K562 (cell line): ENCODE data around the gene RABGAP1L. TPM values are rescaled to one million over a fixed set of nuclear protein-coding genes. Genes with fewer than 3 reads are reported as not detected.

Experiments used
- ATAC-seq: fragments of 200-7000 bp; cut with Tn5 transposase; 3 replicates; pipeline ENCODE4 v1.9.1; 2020; ENCODE audit warnings: moderate library complexity
- BruUV-seq: library from RNA; stranded (reverse); fragments of 400-500 nt; replicated peaks from 2 replicates; lab custom pipeline; 2021; lab: Mats Ljungman, UMichigan
- CTCF ChIA-PET: fragments of 300-600 bp; formaldehyde crosslinking; extraction: SDS; loops from one replicate; lab custom pipeline; 2021; ENCODE audit warnings: low intra/inter-chr PET ratio; lab: Yijun Ruan, JAX
- POLR2A ChIA-PET: fragments of 300-600, 350-650 bp; sonication (Branson Sonifier 250); formaldehyde crosslinking; extraction: SDS; loops from one replicate; lab custom pipeline; 2021; ENCODE audit warnings: antibody characterized with exemption, inconsistent platforms; lab: Yijun Ruan, JAX
- DNase-seq, 4 experiments: peaks; one replicate each; pipeline versions ENCODE4 v3.0.0 to v3.0.0-alpha.2; 2011 to 2018; ENCODE audit warnings: low spot score in 3 of 4, mixed read lengths in 3 of 4; ENCODE audit errors: extremely low read depth in 1 of 4
- FAIRE-seq: peaks from 2 replicates; lab custom pipeline; 2011; peaks lifted over from hg19 to GRCh38; lab: Jason Lieb, UNC
- H2AFZ ChIP-seq: 2 replicates; pipeline ENCODE4 v1.6.0; 2011; ENCODE audit warnings: low read depth, low read length, control low read depth, inconsistent platforms
- H3K27ac ChIP-seq: fragments of 200-600 bp; 3 replicates; pipeline ENCODE4 v1.8.0; 2011; ENCODE audit warnings: low read depth, mild to moderate bottlenecking, control low read depth, inconsistent platforms, low read length, moderate library complexity, mixed read lengths; ENCODE audit errors: extremely low read depth
- H3K27me3 ChIP-seq, 2 experiments: fragments of 300-600 bp in 1 of 2; 2 replicates in 1 of 2; 3 replicates in 1 of 2; pipeline versions ENCODE4 v1.6.0 to v1.8.0; 2011; ENCODE audit warnings: inconsistent platforms in 2 of 2, low read length in 2 of 2, mild to moderate bottlenecking in 1 of 2, mixed read lengths in 1 of 2, moderate library complexity in 1 of 2; ENCODE audit not compliant: control insufficient read depth in 2 of 2, insufficient read depth in 2 of 2
- H3K36me3 ChIP-seq: fragments of 300-600 bp; 3 replicates; pipeline ENCODE4 v1.8.0; 2011; ENCODE audit warnings: mild to moderate bottlenecking, low read length, inconsistent platforms; ENCODE audit not compliant: control insufficient read depth, insufficient read depth
- H3K4me1 ChIP-seq, 2 experiments: fragments of 200-600 bp in 1 of 2; replicated peaks in 1 of 2; 2 replicates in 1 of 2; 3 replicates in 1 of 2; pipeline versions ENCODE4 v1.5.1 to v1.8.0; 2011; ENCODE audit warnings: inconsistent platforms in 2 of 2, low read length in 2 of 2, mild to moderate bottlenecking in 1 of 2, mixed read lengths in 1 of 2, moderate library complexity in 1 of 2; ENCODE audit not compliant: control insufficient read depth in 2 of 2, insufficient read depth in 2 of 2
- H3K4me2 ChIP-seq: 2 replicates; pipeline ENCODE4 v1.6.1; 2011; ENCODE audit warnings: low read length, control low read depth, inconsistent platforms, mixed read lengths; ENCODE audit not compliant: insufficient read depth
- H3K4me3 ChIP-seq: fragments of 200-600 bp; sonication (generic), shearing (Covaris generic); 2 replicates; pipeline ENCODE4 v1.5.1; 2016; ENCODE audit warnings: control low read depth, inconsistent platforms
- H3K79me2 ChIP-seq: fragments of 200-600 bp; 3 replicates; pipeline ENCODE4 v1.8.0; 2011; ENCODE audit warnings: low read length, inconsistent platforms; ENCODE audit not compliant: control insufficient read depth, insufficient read depth
- H3K9ac ChIP-seq, 2 experiments: 2 replicates each; pipeline versions ENCODE4 v1.6.0 to v1.6.1; 2011; ENCODE audit warnings: low read depth in 2 of 2, low read length in 2 of 2, control low read depth in 1 of 2, inconsistent platforms in 1 of 2, mild to moderate bottlenecking in 1 of 2, mixed read lengths in 1 of 2; ENCODE audit not compliant: insufficient read depth in 1 of 2
- H3K9me1 ChIP-seq: one replicate; pipeline ENCODE4 v1.6.0; 2011; ENCODE audit warnings: inconsistent platforms, mild to moderate bottlenecking, low read length, moderate library complexity; ENCODE audit not compliant: control insufficient read depth, insufficient read depth
- H3K9me3 ChIP-seq: replicated peaks from 2 replicates; pipeline ENCODE4 v1.5.1; 2011; ENCODE audit warnings: low read depth, low read length, inconsistent platforms; ENCODE audit not compliant: control insufficient read depth, insufficient read depth
- H4K20me1 ChIP-seq: replicated peaks from 2 replicates; pipeline ENCODE4 v1.6.1; 2011; ENCODE audit warnings: low read length, inconsistent platforms, mixed read lengths; ENCODE audit not compliant: control insufficient read depth, insufficient read depth
- CEBPG ChIP-seq, 3 experiments: fragments of 200-800 bp in 1 of 3; sonication (Bioruptor generic) in 1 of 3; sonication (generic) in 1 of 3; formaldehyde crosslinking in 1 of 3; IDR thresholded peaks in 2 of 3; conservative IDR thresholded peaks in 1 of 3; 2 replicates each; pipeline versions ENCODE4 v1.6.1 to v1.8.0; 2016 to 2022; ENCODE audit warnings: missing compliant biosample characterization in 2 of 3, missing genetic modification characterization in 2 of 3, mild to moderate bottlenecking in 1 of 3, missing genetic modification reagents in 1 of 3
- HDGF ChIP-seq: fragments of 450-650 bp; IDR thresholded peaks from 2 replicates; pipeline ENCODE4 v1.6.1; 2016
- MCM2 ChIP-seq: fragments of 450-650 bp; IDR thresholded peaks from 2 replicates; pipeline ENCODE4 v1.6.1; 2017; ENCODE audit warnings: low read depth, mild to moderate bottlenecking
- NCOA6 ChIP-seq: fragments of 450-650 bp; IDR thresholded peaks from 2 replicates; pipeline ENCODE4 v1.6.1; 2017; ENCODE audit warnings: mild to moderate bottlenecking
- POLR2AphosphoS2 ChIP-seq: IDR thresholded peaks from 2 replicates; pipeline ENCODE4 v1.6.1; 2012; ENCODE audit warnings: low read length, improper control_type of control experiment
- PPARD ChIP-seq: fragments of 250-450 bp; sonication (Bioruptor Pico); IDR thresholded peaks from 2 replicates; pipeline ENCODE4 v1.8.0; 2022; ENCODE audit warnings: inconsistent platforms, mild to moderate bottlenecking, moderate library complexity
- RBM39 ChIP-seq: fragments of 200-400 bp; formaldehyde crosslinking; optimal IDR thresholded peaks from 2 replicates; pipeline ENCODE3; 2018; ENCODE audit warnings: low read depth, low read length
- SRF ChIP-seq, 2 experiments: fragments of 250-450, 450-650 bp in 1 of 2; sonication (Bioruptor Pico) in 1 of 2; sonication (generic) in 1 of 2; formaldehyde crosslinking; IDR thresholded peaks; 2 replicates each; pipeline versions ENCODE4 v1.5.0 to v1.5.1; 2020 to 2022; ENCODE audit warnings: mild to moderate bottlenecking in 1 of 2, missing genetic modification reagents in 1 of 2
- STAT6 ChIP-seq: sonication (generic); formaldehyde crosslinking; IDR thresholded peaks from 2 replicates; pipeline ENCODE4 v1.8.1; 2023; ENCODE audit warnings: mild to moderate bottlenecking, missing genetic modification reagents
- TAF15 ChIP-seq: fragments of 200-400 bp; formaldehyde crosslinking; IDR thresholded peaks from 2 replicates; pipeline ENCODE4 v1.6.1; 2017; ENCODE audit warnings: mild to moderate bottlenecking, low read depth, low read length, moderate library complexity
- TCF7 ChIP-seq: sonication (generic); IDR thresholded peaks from 2 replicates; pipeline ENCODE4 v1.6.1; 2016; ENCODE audit warnings: antibody characterized with exemption, borderline replicate concordance
- ZBTB34 ChIP-seq: fragments of 250-450 bp; sonication (Bioruptor Pico); IDR thresholded peaks from 2 replicates; pipeline ENCODE4 v1.8.0; 2021; ENCODE audit warnings: mild to moderate bottlenecking, moderate library complexity
- ZNF445 ChIP-seq: fragments of 250-450 bp; sonication (Bioruptor Pico); IDR thresholded peaks from 2 replicates; pipeline ENCODE4 v1.4.0; 2020; ENCODE audit warnings: low read depth, mild to moderate bottlenecking, moderate library complexity
- ZNF507 ChIP-seq: conservative IDR thresholded peaks from 2 replicates; pipeline ENCODE4 v1.6.1; 2017; ENCODE audit warnings: missing genetic modification characterization, missing compliant biosample characterization
- ZNF740 ChIP-seq, 3 experiments: fragments of 200-800 bp in 1 of 3; sonication (Bioruptor generic) in 1 of 3; sonication (generic) in 1 of 3; formaldehyde crosslinking in 1 of 3; IDR thresholded peaks; 2 replicates each; pipeline versions ENCODE4 v1.6.1 to v1.8.0; 2016 to 2022; ENCODE audit warnings: mild to moderate bottlenecking in 2 of 3, missing compliant biosample characterization in 2 of 3, missing genetic modification characterization in 2 of 3, missing genetic modification reagents in 1 of 3
- WGBS: fragments of 100-300 bp; shearing (Covaris generic); methylation state at CpG from one replicate; pipeline ENCODE4 v1.1.6; 2016; ENCODE audit warnings: low coverage, mixed read lengths; ENCODE audit not compliant: insufficient coverage; ENCODE audit errors: missing lambda C conversion rate; 5-methylcytosine and 5-hydroxymethylcytosine counted together
- in situ Hi-C: fragments of 300-500 bp; cut with MboI; formaldehyde crosslinking; loops from 4 replicates; pipeline ENCODE4 v1.15.0; 2018; ENCODE audit warnings: inconsistent platforms, mixed read lengths
- intact Hi-C: fragments of 100-400 bp; cut with micrococcal nuclease; formaldehyde crosslinking; loops from 2 replicates; pipeline ENCODE4 v1.14.2; 2022
- polyA plus RNA-seq, 8 experiments: library from polyadenylated mRNA; depleted of rRNA in 4 of 8; stranded (reverse) in 5 of 8; unstranded in 3 of 8; fragments of >200 nt; fragmentation: Nextera tagmentation in 2 of 8; fragmentation: Illumina TruSeq in 1 of 8; extraction: Ambion mirVana in 2 of 8; extraction: Trizol in 1 of 8; gene quantifications; 2 replicates each; pipeline versions ENCODE4 v1.2.1 to v1.2.3, GENCODE V29; 2011 to 2014; ENCODE audit warnings: inconsistent platforms in 1 of 8, missing spikeins in 1 of 8
- total RNA-seq, 7 experiments: library from RNA; depleted of rRNA in 6 of 7; stranded (reverse); fragments of >200 nt in 6 of 7; fragmentation: Illumina TruSeq in 2 of 7; extraction: Trizol in 2 of 7; gene quantifications; 2 replicates each; pipeline versions ENCODE4 v1.2.1 to v1.2.3, GENCODE V29; 2011 to 2021; ENCODE audit warnings: low replicate concordance in 1 of 7

The RABGAP1L gene
- total and polyA plus RNA-seq, 9 of the 15 experiments (the other 6 are each of a cell fraction or from before 2014, with no cell fraction given), result 16.5 to 44.9 (median 26.7) TPM

- no peaks in the 10 kb centered on the region for H3K27me3 ChIP-seq
- no peak overlapping the region for H3K4me2 ChIP-seq
- ATAC-seq (no peak), DNase-seq (no peak), FAIRE-seq (no peak)
- ChIA-PET POLR2A (no interaction called here), CTCF (interaction anchor here (0.6 kb wide), 1 partner anchor 1154 kb away, joined by 3 read pairs; no protein-coding TSS in a partner anchor)
- no peak overlapping the region for H3K4me3 ChIP-seq
- in situ Hi-C loops (no loop called here), intact Hi-C loops (no loop called here)
- H3K4me1 ChIP-seq, result no peaks in the 10 kb centered on the region
- H3K36me3 ChIP-seq, result no peaks in the 10 kb centered on the region
- WGBS, result 59% methylated on average over 4 of the region's 4 CpGs
- H3K9me3 ChIP-seq, result peaks cover 4% of the 10 kb centered on the region
- no peak overlapping the region for H3K9ac ChIP-seq
- H3K9me1 ChIP-seq, result no peaks in the 10 kb centered on the region
- H2AFZ ChIP-seq, result no peak overlapping the region
- no TSS peak for BruUV-seq
- H4K20me1 ChIP-seq, result no peaks in the 10 kb centered on the region
- no peaks in the 10 kb centered on the region for H3K79me2 ChIP-seq
- TF ChIP-seq CEBPG (CRISPR knock-in tag; IDR thresholded peaks at IDR 0.05) (no peak), CEBPG (tag; conservative IDR thresholded peaks at IDR 0.05 in 1 of 2, IDR thresholded peaks at IDR 0.05 in 1 of 2) (no peak), SRF (CRISPR knock-in tag; IDR thresholded peaks at IDR 0.05) (no peak), PPARD (CRISPR knock-in tag) (no peak), HDGF (no peak), ZBTB34 (CRISPR knock-in tag) (no peak), ZNF507 (tag) (no peak), ZNF445 (CRISPR knock-in tag) (no peak), POLR2AphosphoS2 (no peak), TCF7 (no peak), RBM39 (no peak), TAF15 (no peak), STAT6 (no peak), ZNF740 (CRISPR knock-in tag; IDR thresholded peaks at IDR 0.05) (no peak), ZNF740 (tag; IDR thresholded peaks at IDR 0.05) (no peak), MCM2 (no peak), NCOA6 (no peak)
- no peak overlapping the region for H3K27ac ChIP-seq
These were observed 155.1 kb downstream of the RABGAP1L start for GRCh38 chr1:174314433-174314832.
